Measurements from ENCODE around the gene FOLR1. TPM values are rescaled to one million over a fixed set of nuclear protein-coding genes. Genes with fewer than 3 reads are reported as not detected.

Gene FOLR1
- total RNA-seq, 2 experiments from 2014 or later: not detected

- ChIA-PET POLR2A (no interaction called here), CTCF (interaction anchor here (0.8 to 1.7 kb wide), 3 partner anchors 16 to 168 kb away, joined by 3 to 6 read pairs (median 3); no protein-coding TSS in a partner anchor)
Measured at GRCh38 chr11:72222106-72222891, 30.4 kb downstream of the FOLR1 start.

DNA sequence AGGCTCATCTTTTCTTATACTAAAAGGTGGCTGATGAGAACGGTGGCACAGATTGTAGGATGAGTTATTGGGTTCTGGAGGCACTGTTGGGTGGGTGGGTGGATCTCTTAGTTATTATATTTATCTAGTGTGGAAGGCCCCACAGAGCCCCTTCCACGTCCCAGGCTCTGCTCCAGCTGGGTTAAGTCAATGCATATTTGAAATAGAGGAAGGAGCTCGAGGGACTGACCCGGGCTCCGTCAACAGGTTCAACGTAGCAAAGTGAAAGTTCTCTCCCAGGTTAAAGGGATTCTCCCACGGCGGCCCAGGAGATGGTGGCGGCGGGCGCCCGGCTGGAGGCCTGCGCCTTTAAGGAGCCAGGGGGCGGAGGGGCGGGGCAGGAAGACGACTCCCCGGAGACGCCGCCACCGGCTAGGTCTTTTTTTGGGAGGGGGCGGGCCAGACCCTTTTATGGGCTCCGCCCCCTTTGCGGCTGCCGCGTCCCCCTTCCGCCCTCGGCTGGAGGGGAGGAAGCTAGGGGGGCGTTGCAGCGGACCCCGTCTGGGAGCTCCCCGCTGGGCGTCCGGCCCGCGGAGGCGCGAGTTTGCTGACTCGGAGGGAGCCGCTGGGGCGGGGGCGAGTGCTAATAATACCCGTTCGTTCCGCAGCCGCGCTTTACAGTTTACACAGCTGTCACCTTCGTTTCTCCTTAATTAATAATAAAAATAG lies 31.1 kb downstream of the FOLR1 start:
- POLR2A ChIA-PET: interaction anchor here (1.2 kb wide), 1 partner anchor 12 kb away, joined by 3 read pairs; no protein-coding TSS in a partner anchor
- CTCF ChIA-PET: interaction anchor here (0.8 to 1.7 kb wide), 3 partner anchors 15 to 169 kb away, joined by 3 to 6 read pairs (median 3); no protein-coding TSS in a partner anchor

GRCh38 chr11:72223615-72224563 lies 31.9 kb downstream of the FOLR1 start:
- ChIA-PET POLR2A (interaction anchor here (0.7 to 1.2 kb wide), 2 partner anchors 11 to 195 kb away, joined by 3 to 7 read pairs; no protein-coding TSS in a partner anchor), CTCF (interaction anchor here (0.7 to 1.7 kb wide), 4 partner anchors 14 to 139 kb away, joined by 3 to 6 read pairs (median 4); no protein-coding TSS in a partner anchor)

- ChIA-PET CTCF (interaction anchor here (0.6 to 1.0 kb wide), 6 partner anchors 14 to 217 kb away, joined by 3 to 4 read pairs (median 3); no protein-coding TSS in a partner anchor), POLR2A (interaction anchor here (0.6 to 0.8 kb wide), 3 partner anchors 13 to 194 kb away, joined by 3 to 7 read pairs (median 6); no protein-coding TSS in a partner anchor)
Measured at GRCh38 chr11:72224564-72225410, 32.8 kb downstream of the FOLR1 start, which contains the start of gene INPPL1. Gene INPPL1 (plus strand): TSS chr11:72224767. CDS start chr11:72224985, 218 bp downstream.

GRCh38 chr11:72225411-72225951 lies 33.5 kb downstream of the FOLR1 start:
- ChIA-PET POLR2A (interaction anchor here (0.8 kb wide), 1 partner anchor 12 kb away, joined by 3 read pairs; no protein-coding TSS in a partner anchor), CTCF (interaction anchor here (0.6 to 1.6 kb wide), 5 partner anchors 13 to 217 kb away, joined by 3 to 4 read pairs (median 4); no protein-coding TSS in a partner anchor)

DNA sequence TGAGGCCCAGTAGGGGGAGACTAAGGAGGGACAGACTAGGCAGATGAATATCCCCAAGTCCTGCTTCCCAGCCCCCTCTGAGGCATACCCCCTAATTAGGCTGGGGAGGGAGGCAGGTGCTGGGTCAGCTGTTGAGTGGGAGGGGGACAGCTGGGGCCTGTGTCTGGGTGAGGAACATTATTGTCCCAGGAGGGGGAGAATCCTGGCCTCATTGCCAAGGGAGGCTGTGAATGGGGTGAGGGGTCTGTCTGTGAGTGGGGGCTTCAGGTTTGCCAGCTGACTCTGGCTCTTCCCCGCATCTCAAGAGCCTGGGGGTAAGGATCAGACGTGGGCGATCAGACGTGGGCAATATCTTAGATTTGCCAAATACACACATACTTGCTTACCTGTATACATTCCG lies 34.8 kb downstream of the FOLR1 start:
- ChIA-PET POLR2A (interaction anchor here (0.7 kb wide), 1 partner anchor 9 kb away, joined by 5 read pairs; no protein-coding TSS in a partner anchor), CTCF (interaction anchor here (0.9 to 1.6 kb wide), 3 partner anchors 11 to 43 kb away, joined by 4 read pairs; no protein-coding TSS in a partner anchor)

DNA sequence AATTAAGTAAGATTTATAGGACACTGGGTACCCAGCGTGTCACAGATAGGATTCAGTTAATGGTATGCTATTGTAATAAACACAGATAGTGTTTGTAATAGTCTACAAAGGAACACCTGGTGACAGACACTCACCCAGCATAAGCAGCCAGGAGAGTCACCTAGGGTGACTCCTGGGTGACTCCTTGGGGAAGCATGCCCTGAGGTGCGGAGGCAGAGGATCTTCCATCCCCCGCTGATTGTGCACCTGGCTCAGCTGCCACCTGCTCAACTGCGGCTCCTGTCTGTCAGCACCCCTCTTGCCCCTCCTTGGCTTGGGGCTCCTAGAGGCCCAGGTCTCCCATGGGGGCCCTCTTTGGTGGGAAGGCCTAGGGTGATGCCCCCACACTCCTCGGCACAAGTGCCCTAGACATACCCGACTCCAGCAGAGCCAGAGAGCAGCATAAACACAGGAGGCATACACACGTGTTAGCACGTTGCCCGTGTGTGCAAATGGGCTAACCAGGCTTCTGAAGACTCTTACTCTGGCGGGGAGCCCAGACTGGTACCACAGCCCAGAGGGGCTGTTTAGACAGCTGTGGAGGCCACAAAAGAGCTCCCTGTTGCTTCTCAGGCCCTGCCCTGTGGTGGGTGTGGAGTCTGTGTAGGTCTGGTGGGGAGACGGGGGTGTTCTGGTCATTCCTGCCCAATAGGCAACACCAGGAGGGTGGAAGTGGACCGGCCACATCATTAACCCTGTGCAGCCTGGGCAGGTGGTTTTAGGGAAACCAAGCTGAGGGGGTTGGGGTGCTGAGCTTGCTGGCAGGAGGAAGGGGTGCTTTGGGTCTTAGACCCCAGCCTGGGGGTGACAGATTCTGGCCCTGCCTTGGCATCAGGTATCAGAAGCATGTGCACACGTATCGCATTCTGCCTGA lies 35.6 kb downstream of the FOLR1 start:
- ChIA-PET POLR2A (no interaction called here), CTCF (interaction anchor here (0.9 to 2.6 kb wide), 2 partner anchors 10 to 11 kb away, joined by 4 to 10 read pairs; no protein-coding TSS in a partner anchor)

DNA sequence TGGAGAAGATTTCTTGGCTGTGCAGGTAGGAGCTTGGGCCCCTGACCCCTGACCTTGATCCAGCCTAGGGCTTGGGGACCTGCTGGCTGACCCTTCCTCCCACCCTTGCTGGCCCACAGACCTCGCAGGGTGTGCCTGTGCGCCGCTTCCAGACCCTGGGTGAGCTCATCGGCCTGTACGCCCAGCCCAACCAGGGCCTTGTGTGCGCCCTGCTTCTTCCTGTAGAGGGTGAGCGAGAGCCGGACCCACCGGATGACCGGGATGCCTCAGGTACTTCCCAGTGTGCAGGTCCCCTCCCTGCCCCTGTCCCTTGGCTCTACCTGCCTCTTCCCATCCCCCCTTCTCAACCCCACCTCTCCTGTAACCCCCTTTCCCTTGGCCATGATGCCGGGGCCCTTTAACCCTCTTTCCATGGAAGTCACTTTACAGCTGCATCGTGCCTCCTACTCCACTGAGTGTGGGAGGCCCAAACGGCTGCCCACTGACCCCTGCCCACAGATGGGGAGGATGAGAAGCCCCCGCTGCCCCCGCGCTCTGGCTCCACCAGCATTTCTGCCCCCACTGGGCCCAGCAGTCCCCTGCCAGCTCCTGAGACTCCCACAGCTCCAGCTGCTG lies 36.4 kb downstream of the FOLR1 start:
- ChIA-PET CTCF (interaction anchor here (0.7 to 2.6 kb wide), 2 partner anchors 10 to 62 kb away, joined by 3 to 10 read pairs; no protein-coding TSS in a partner anchor), POLR2A (interaction anchor here (0.7 kb wide), 1 partner anchor 15 kb away, joined by 4 read pairs; no protein-coding TSS in a partner anchor)

DNA sequence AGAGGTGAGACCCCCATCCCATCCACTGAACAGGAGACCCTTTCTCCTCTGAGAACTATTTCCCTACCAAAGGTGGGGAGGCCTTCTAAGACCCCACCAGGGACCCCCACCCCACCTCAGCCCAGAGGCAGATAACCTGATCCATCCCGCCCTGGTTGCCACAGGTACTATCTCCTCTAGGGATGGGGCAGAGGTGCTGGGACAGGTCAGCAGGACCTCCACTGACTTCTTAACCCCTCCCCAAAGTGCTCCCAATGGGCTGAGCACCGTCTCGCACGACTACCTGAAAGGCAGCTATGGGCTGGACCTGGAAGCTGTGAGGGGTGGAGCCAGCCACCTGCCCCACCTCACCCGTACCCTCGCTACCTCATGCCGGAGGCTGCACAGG lies 36.9 kb downstream of the FOLR1 start:
- CTCF ChIA-PET: interaction anchor here (0.7 to 2.6 kb wide), 2 partner anchors 9 to 62 kb away, joined by 3 to 10 read pairs; no protein-coding TSS in a partner anchor
- POLR2A ChIA-PET: interaction anchor here (0.7 kb wide), 1 partner anchor 14 kb away, joined by 4 read pairs; no protein-coding TSS in a partner anchor

DNA sequence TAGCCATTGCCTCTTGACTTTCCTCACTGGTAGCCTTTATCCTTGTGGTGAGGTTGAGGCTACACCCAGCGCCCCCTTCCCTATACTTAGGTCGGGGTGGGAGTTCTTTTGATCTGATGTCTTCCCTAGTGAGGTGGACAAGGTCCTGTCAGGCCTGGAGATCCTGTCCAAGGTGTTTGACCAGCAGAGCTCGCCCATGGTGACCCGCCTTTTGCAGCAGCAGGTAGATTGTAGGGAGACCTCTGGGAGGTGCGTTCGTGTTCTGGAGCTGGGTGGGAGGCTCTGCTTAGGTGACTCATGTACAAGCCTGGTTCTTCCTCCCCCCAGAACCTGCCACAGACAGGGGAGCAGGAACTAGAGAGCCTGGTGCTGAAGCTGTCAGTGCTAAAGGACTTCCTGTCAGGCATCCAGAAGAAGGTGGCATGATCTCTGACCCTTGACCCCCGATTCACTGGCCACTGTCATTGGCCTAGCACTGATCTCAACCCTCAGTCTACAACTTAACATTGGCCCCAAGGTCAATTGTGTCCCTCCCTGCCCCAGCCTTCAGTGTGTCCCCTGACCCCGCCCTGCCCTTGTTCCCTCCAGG lies 37.5 kb downstream of the FOLR1 start:
- ChIA-PET POLR2A (no interaction called here), CTCF (interaction anchor here (2.6 kb wide), 1 partner anchor 8 kb away, joined by 10 read pairs; no protein-coding TSS in a partner anchor)

GRCh38 chr11:72229925-72230763 lies 38.2 kb downstream of the FOLR1 start:
- POLR2A ChIA-PET: no interaction called here
- CTCF ChIA-PET: interaction anchor here (2.6 kb wide), 1 partner anchor 8 kb away, joined by 10 read pairs; no protein-coding TSS in a partner anchor

- ChIA-PET POLR2A (no interaction called here), CTCF (no interaction called here)
Measured at GRCh38 chr11:72230764-72231365, 38.9 kb downstream of the FOLR1 start.

GRCh38 chr11:72231396-72232259 lies 39.7 kb downstream of the FOLR1 start:
- POLR2A ChIA-PET: no interaction called here
- CTCF ChIA-PET: no interaction called here

Data from activated CD8-positive, alpha-beta memory T cell treated with anti-CD3 and anti-CD28 coated beads for 36 hours (primary cell).